EH (cell line): ENCODE results near the gene RHBDD3.

Experiments
- DNase-seq: peaks from one replicate; pipeline ENCODE4 v3.0.0-alpha.2; 2015; ENCODE audit warnings: low read depth

Gene RHBDD3

GRCh38 chr22:29306175-29306834 is 38.5 kb upstream of the RHBDD3 start, which contains the start of gene GAS2L1:
Gene GAS2L1, plus strand, starts transcription at chr22:29306650. Its CDS starts 1,456 bp downstream, at chr22:29308106.
- peak; percentile 86 for DNase-seq

- no peak for DNase-seq
Observed at GRCh38 chr22:29305836-29306174, 38.0 kb upstream of the RHBDD3 start.

GRCh38 chr22:29302681-29303465 is 35.1 kb upstream of the RHBDD3 start:
- no peak for DNase-seq

GRCh38 chr22:29302402-29302680 is 34.6 kb upstream of the RHBDD3 start:
- DNase-seq = no peak

- no peak for DNase-seq
Observed at GRCh38 chr22:29301716-29302401, 34.1 kb upstream of the RHBDD3 start.

GRCh38 chr22:29300807-29301601 is 33.2 kb upstream of the RHBDD3 start:
- no peak for DNase-seq

GRCh38 chr22:29300467-29300806 is 32.7 kb upstream of the RHBDD3 start:
- DNase-seq = no peak

GRCh38 chr22:29299136-29299900 is 31.5 kb upstream of the RHBDD3 start:
- no peak for DNase-seq

GRCh38 chr22:29298641-29299040 is 30.9 kb upstream of the RHBDD3 start:
- no peak for DNase-seq

GRCh38 chr22:29292379-29292778 is 24.6 kb upstream of the RHBDD3 start:
- DNase-seq = no peak

- no peak for DNase-seq
Observed at GRCh38 chr22:29291215-29291614, 23.4 kb upstream of the RHBDD3 start.

- no peak for DNase-seq
Observed at GRCh38 chr22:29290061-29290460, 22.3 kb upstream of the RHBDD3 start.

GRCh38 chr22:29288837-29289236 is 21.1 kb upstream of the RHBDD3 start:
- no peak for DNase-seq

GRCh38 chr22:29284196-29284595 is 16.4 kb upstream of the RHBDD3 start:
- DNase-seq = no peak

GRCh38 chr22:29277927-29278326 is 10.1 kb upstream of the RHBDD3 start:
- no peak for DNase-seq

- no peak for DNase-seq
Observed at GRCh38 chr22:29275819-29276565, 8.2 kb upstream of the RHBDD3 start.

- no peak for DNase-seq
Observed at GRCh38 chr22:29275167-29275566, 7.4 kb upstream of the RHBDD3 start.

- no peak for DNase-seq
Observed at GRCh38 chr22:29272624-29273023, 4.8 kb upstream of the RHBDD3 start.

- DNase-seq = peak; percentile 83
Observed at GRCh38 chr22:29270475-29271271, 2.9 kb upstream of the RHBDD3 start.
